Upper lobe of left lung (tissue), 4 donors: ENCODE data around the gene ETV7.

Experiments used
- EP300 ChIP-seq, 4 donors: sonication (generic); formaldehyde crosslinking; IDR thresholded peaks; one replicate each; pipeline ENCODE4 v1.5.1; 2017; ENCODE audit warnings: antibody characterized with exemption in 4 of 4, control low read depth in 2 of 4
- POLR2A ChIP-seq, 4 donors: fragments of 450-650 bp; IDR thresholded peaks; one replicate each; pipeline ENCODE4 v1.5.1; 2016 to 2017; ENCODE audit warnings: antibody characterized with exemption in 4 of 4, mild to moderate bottlenecking in 2 of 4
- TF ChIP-seq, protein P1 (sequence below), 6 experiments: fragments of 450-650 bp in 4 of 6; fragments of 200-600 bp in 2 of 6; sonication (generic) in 2 of 6; IDR thresholded peaks; one replicate each; pipeline ENCODE4 v1.5.1; 2016 to 2019; ENCODE audit warnings: antibody characterized with exemption in 6 of 6

GRCh38 chr6:36419310-36419709 lies 31.8 kb upstream of the ETV7 start:
- TF ChIP-seq, protein P1, sequence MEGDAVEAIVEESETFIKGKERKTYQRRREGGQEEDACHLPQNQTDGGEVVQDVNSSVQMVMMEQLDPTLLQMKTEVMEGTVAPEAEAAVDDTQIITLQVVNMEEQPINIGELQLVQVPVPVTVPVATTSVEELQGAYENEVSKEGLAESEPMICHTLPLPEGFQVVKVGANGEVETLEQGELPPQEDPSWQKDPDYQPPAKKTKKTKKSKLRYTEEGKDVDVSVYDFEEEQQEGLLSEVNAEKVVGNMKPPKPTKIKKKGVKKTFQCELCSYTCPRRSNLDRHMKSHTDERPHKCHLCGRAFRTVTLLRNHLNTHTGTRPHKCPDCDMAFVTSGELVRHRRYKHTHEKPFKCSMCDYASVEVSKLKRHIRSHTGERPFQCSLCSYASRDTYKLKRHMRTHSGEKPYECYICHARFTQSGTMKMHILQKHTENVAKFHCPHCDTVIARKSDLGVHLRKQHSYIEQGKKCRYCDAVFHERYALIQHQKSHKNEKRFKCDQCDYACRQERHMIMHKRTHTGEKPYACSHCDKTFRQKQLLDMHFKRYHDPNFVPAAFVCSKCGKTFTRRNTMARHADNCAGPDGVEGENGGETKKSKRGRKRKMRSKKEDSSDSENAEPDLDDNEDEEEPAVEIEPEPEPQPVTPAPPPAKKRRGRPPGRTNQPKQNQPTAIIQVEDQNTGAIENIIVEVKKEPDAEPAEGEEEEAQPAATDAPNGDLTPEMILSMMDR (IDR thresholded peaks at IDR 0.05): no peak
- TF ChIP-seq EP300 (IDR thresholded peaks at IDR 0.05) (no peak), POLR2A (IDR thresholded peaks at IDR 0.05) (no peak)
